Left ventricle myocardium superior (tissue), 1 donor: Measurements from ENCODE around the gene CROCC. TPM values are rescaled to one million over a fixed set of nuclear protein-coding genes. Genes with fewer than 3 reads are reported as not detected.

Source experiments
- ATAC-seq: fragments of 200-7000 bp; cut with Tn5 transposase; one replicate; pipeline ENCODE4 v1.9.1; 2020; ENCODE audit warnings: mild to moderate bottlenecking, moderate library complexity
- DNase-seq: peaks from one replicate; pipeline ENCODE4 v3.0.0-alpha.2; 2020
- intact Hi-C: fragments of 100-400 bp; cut with micrococcal nuclease; formaldehyde crosslinking; loops from one replicate; pipeline ENCODE4 v1.11.0; 2022
- total RNA-seq: library from RNA; stranded (reverse); fragmentation: NEBNext Ultra II Directional; extraction: Animal tissue kit (Norgen Biotek cat#: 25700); gene quantifications from one replicate; pipeline ENCODE4 v1.2.1, GENCODE V29; 2021
- donor health status: DM: no; HTN: yes; CAD: no; lungs with severe emphysema.

Gene CROCC
- total RNA-seq, 1 donor from 2014 or later, result 7.9 TPM

DNA sequence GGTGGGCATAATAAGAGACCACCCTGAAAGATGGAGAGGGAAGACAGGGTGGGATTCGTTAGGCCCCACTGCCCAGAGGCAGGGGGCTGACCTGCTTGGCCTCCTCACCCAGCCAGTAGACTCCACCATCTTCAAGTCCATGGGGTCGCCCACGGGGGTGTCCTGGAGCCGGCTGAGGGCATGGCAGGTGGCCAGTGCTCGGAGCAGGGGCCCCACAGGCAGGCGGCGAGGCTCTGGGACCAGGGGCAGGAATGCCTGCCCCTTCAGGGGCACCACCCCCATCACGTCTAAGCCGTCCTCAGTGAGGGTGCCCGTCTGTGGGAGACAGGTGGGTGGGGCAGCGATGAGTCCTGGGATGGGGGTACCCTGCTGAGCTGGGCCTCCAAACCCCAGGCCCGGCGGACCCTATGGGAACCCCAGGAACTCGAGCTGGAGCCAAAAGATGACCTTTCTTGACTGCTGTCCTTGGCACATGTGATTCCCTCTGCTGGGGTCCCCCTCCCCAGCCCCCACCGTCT, 71.8 kb downstream of the CROCC start:
- DNase-seq (no peak), ATAC-seq (no peak)
- intact Hi-C loops, result no loop called here

DNA sequence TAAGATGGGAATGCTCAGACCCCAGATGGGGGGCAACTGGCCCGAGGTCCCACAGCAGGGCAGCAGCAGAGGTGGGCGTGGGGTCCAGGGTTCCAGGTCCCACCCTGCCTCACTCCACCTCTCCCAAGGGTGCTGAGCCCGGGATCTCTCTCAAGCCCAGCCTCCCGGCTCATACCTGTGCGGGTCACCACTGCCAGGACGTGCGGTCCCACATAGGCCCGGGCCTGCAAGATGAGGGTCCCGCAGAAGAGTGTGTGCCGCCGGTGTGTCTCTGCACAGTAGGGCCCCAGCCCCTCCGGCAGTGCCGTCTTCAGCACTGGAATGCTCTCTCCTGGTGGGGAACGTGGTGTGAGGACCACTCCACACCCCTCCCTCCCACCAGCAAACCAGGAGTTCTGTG, 75.1 kb downstream of the CROCC start:
- intact Hi-C loops, result no loop called here
- ATAC-seq, result no peak
- DNase-seq, result no peak

DNA sequence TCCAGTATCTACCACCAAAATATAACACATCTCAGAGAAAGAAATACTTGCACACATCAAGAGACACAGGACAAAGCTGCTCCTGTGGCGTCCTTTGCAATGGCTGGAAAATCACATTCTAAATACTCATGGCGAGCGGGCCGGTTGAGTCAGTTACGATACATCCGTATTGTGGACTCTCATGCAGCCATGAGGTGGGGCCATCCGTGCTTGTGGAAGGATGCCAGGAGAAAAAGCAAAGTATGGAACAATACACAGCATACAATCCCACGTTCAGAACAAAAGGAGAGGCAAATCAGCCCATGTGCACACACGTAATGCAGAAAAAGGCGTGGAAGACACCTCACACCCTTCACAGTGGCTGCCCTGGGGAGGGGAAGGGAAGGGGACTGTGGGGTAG, 76.9 kb downstream of the CROCC start:
- intact Hi-C loops, result no loop called here
- DNase-seq (no peak), ATAC-seq (no peak)

DNA sequence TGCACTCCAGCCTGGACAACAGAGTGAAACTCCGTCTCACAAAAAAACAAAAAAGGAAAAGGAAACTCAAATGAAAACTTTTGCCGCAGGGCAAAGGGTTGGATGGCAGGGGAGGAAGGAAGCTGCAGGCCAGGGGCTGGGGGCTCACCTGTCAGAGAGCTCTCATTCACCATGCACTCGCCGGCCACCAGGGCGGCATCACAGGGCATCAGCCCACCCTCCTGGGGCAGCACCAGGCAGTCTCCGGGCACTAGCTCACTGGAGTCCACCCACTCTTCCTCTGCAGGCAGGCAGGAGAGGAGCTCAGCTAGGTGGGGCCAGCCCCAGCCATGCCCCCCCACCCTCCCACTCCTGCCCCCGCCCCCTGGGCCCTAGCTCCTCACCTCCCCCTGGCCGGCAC, 78.1 kb downstream of the CROCC start:
- ATAC-seq (no peak), DNase-seq (no peak)
- intact Hi-C loops, result no loop called here

DNA sequence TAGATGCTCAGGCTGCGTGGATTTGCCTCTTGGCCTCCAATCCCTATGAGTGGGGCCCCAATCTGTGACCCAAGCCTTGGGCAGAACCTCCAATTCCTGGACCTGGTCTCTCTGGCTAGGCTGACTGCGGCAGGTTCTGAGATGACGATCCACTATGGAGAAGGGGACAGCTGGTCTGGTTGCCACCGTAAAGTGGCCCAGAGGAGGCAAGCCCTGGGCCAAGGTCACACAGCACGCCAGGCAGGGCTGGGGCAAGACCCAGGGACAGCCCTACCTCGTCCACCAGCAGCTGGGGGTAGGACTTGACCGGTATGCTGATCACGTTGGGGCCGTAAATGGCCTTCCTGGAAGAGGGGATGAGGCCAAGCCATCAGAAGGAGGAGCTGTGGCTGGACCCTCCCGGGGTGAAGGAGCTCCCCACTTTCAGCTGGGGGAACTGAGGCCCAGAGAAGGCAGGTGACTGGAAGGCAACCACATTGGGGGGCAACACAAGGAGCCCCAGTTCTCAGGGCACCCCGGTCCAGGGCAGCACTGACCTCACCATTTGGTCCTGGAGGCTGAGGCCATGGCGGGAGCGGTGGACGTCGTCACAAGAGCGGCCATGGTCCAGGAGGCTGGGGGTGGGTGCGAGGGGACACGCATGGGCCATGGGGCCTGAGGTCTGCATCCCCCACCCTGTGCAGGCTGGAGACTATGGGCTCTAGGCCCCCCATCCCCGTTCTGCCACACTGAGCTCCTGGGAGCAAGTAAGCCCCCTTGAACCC, 80.2 kb downstream of the CROCC start:
- intact Hi-C loops, result no loop called here
- no peak for DNase-seq
- no peak for ATAC-seq

DNA sequence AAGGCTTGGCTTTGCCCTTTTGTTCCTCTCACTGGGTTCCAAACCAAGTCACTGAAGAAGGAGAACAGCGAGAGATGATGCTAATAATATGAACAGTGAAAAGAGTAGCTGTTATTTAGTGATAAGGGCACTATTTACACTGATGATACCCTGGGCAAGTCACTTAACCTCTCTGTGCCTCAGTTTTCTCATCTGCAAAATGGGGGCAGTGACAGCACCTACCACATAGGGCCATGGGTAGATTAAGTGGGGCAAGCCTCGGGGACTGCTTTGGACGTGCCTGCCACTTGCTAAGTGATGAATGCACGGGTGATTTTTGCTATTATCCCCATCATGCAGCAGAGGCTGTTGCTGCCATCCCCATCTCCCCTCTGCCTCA, 80.8 kb downstream of the CROCC start:
- DNase-seq (no peak), ATAC-seq (no peak)
- intact Hi-C loops, result no loop called here

DNA sequence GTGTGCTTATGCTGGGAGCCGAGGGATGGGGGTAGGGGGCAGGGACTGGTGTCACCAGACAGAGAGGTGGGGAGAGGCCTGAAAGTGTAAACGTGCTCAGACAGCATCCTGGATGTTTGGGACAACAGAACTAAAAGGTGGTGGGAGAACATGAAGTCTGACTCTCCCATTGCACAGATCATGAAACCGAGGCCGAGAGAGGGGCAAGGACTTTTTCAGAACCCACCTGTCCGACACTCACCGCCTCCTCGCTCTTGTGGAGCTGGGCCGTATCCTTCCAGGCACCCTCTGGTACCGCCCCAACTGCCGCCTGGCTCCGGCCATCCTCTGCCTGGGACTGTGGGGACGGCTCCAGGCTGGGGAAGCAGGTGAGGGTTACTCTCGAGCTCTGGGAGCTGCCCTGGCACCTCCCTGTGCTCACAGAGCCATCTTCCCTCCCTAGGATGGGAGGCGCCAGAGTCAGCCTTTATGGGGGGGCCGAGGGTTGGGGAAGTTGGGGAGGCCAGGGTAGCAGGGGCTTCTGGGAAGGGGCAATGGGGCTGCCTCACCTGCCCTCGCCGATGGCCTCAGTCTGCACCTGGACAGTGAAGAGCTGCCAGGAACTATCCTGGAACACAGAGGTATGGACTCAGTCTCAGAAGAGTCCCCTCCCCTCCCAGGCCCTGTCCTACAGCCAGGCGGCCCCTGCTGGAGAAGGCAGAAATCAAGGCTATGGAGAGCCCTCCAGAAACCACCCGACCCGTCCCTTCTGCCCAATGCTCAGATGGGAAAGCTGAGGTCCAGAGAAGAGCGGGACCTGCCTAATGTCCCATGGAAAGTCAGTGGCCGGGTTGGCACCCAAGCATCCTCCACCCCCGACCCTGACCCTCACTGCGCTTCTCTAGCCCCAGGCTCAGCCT, 83.0 kb downstream of the CROCC start:
- DNase-seq (no peak), ATAC-seq (no peak)
- intact Hi-C loops, result no loop called here

DNA sequence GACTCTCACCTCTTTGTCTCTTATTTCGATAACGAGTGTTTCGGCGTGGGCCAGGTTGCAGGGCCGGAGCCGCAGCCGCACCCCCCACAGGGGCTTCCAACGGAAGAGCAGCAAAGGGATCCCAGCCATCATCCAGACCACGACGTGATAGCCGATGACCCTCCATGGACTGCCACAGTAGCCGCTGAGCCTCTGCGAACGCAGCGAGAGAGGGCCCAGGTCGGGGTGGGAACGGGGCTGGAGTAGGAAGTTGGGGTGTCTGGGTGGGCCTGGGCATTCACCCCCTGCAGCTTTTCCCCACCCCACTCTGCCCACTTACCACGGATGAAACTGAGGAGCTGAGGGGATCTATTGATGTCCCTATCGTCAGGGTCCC, 83.6 kb downstream of the CROCC start:
- ATAC-seq (no peak), DNase-seq (no peak)
- intact Hi-C loops, result no loop called here

DNA sequence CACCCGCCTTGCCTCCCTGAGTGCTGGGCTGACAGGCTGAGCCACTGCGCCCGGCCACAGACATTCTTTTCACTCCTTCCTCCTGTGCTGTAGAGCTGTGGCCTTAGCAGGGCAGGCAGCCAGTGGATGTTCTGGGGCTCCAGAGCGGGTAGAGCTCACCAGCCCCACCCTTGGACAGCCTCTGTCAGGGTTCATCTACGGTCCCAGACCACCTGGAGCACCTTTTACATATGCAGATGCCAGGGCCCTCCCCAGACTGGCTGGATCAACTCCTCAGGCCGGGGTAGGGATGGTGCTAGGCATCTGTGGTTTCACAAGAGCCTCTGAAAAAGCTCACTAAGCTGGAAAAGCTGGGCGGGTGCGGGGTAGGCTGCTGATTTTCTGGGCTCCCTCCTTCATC, 85.4 kb downstream of the CROCC start:
- ATAC-seq (no peak), DNase-seq (no peak)
- intact Hi-C loops, result no loop called here

DNA sequence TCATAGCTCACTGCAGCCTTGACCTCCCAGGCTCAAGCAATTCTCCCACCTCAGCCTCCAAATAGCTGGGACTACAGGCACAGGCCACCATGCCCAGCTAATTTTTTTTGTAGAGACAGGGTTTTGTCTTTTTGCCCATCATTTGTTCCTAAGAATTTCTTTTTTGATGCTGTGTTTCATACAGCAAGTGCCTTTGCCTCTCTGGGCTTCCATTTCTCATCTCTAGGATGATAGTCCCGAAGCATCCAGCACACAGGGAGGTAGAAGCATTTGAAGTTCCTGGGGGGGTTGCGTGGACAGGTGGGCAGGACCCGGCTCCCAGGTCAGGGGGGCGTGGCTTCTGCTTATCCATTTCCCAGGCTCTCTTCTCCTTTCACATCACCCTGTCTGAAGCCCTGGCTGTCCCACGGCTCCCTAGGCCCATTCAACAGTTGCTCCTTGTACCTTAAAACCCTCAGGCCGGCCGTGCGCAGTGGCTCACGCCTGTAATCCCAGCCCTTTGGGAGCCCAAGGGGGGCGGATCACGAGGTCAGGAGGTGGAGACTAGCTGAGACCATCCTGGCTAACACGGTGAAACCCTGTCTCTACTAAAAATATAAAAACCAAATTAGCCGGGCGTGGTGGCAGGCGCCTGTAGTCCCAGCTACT, 86.6 kb downstream of the CROCC start:
- DNase-seq, result no peak
- ATAC-seq, result no peak
- intact Hi-C loops, result no loop called here

DNA sequence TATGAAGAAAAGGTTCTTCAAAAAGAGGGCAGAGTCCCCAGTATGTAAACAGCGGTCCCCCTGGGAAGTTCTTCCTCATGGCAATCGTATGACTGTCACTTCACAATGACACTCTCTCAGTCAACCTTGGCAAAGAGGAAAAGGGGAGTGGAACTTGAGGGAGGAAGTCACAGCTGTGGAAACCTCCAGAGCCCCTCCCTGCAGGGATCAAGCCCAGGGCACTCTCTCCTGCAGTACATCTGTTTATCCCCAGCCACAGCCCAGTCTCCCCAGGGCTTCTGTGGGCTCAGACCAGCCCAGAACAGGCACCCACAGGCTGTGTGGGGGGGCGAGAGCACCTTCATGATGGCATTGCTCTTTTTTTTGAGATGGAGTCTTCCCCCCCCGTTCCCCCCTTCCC, 88.0 kb downstream of the CROCC start:
- ATAC-seq (peak; percentile 16), DNase-seq (no peak)
- intact Hi-C loops, result no loop called here

DNA sequence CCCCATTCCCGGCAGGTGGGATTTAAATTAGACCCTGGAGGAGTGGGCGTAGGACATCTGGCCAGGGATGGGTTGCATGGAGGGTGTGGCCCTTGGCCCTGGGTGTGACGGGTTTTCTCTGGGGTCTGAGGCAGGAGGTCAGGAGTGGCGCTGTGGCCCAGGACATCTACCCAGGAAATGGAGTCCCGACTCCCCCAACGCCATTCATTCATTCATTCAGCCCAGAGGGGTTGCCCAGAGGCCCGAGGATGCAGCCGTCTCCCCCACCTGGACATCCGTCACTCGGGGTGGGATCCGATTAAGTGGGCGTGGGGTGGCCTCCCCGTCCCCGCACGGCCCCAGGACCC, 89.3 kb downstream of the CROCC start:
- ATAC-seq (peak; percentile 2), DNase-seq (no peak)
- intact Hi-C loops, result no loop called here

DNA sequence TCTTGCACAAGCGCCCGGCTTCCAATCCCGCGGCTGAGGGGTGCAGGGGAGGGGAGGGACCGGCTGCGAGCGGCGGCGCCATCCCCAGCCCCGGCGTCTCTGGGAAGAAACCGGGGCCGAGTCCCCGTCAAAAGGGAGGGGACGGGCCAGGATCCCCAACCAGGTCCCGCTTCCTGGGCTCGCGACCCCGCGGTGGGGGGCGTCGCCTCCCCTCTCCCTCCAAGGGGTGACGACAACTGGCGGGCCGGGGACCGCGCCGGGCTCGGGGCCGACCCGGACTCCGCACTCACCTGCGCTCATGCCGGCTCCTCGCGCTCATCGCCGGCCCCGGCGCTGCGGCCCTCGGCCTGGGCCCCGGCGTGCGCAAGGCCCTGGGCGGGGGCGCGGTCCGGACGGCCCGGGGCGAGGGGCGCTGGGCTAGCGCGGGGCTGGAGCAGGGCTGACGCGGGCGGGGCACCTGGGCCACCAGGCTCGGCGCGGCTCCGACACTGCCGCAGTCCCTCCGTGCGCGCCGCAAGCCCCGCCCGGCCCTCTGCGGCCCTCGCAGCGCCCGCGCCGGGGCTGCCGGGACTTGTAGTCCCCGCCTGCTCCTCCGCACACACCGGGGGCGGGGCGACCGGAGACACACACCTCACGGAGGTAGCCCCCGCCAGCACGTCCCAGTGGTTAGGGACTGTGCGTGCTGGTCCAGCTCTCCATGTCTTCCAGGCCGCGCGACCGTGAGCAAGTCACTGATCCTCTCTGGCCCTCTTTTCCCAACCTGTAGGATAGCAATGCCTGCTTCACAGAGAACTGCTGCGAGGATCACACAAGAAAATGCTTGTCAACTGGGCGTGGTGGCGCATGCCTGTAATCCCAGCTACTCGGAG, 89.9 kb downstream of the CROCC start, which contains the start of gene ATP13A2:
ATP13A2 (minus strand) TSS at position 490 of the 869 bp plus-strand sequence; CDS start at position 300, 190 bp downstream.
- intact Hi-C loops, result no loop called here

DNA sequence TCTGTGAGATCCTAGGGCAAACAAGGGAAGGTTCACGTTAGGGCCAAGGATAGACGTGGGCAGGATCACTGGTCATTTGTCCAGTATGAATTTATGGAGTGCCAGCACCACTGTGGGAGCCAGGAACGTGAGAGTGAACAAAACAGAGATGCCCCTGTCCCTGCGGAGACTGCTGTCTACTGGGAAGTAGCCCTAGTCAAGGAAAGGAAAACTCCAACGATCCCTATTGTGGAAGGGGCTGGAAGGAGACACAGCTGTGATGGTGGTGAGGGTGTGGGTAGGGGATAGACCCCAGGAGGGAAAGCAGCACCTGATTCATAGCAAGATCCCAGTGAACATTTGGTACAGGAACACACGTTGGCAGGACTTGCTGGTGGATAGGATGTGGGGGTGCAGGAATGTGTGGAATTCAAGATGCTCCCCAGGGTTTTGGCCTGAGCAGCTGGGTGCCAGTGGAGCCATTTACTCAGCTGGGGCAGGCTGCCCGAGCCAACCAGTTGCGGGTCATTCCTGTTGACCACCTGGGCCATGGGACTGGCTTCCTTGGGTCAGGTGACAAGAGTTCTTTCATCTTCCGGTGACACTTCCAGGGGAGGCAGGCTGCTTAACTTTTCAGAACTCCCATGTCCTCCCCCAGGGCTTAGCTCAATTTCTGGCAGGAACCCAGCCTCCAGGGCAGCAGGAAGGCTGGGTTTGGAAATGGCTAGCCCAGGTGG, 91.2 kb downstream of the CROCC start:
- intact Hi-C loops, result no loop called here
- no peak for ATAC-seq
- DNase-seq, result no peak

More for the DNA sequence above, 89.9 kb downstream of the CROCC start, which contains the start of gene ATP13A2:
- DNase-seq, result peak; percentile 91
- peak; percentile 97 for ATAC-seq

DNA sequence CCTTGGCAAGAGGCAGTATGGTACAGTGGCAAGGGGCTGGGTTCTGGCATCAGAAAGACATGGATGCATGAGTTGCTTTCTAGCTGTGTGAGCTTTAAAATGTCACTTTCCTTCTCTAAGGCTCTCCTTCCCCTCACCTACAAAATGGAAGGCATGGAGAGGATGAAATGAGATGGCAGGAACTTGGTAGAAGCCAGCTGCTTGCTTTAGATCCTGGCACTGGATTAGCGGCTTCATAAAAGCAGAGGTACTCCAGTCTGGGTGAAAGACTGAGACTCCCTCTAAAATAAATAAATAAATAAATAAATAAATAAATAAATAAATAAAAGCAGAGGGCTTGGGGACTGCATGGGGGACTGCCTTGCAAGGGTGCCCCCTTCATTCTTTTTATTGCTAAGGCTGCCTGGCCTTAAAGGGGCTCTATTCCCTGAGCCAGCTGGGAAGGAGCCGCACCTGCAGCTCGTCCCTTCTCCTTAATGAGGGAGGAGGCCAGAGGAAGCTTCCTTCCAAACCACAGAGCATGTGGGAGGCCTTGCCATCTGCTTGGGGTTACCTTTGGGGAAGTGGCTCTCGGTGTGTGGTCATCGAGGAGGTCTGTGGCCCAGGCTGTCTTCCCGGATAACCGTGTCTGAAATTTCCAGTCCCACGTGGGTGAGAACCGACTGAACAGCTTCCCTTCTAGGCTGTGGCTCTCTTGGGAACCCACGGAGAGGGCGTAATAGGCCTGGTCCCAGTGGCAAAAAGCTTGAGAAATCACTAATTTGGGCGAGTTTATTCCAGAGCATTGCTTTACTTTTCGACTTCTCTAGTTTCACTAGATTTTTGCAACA, 92.0 kb downstream of the CROCC start:
- ATAC-seq (no peak), DNase-seq (no peak)
- intact Hi-C loops, result no loop called here

DNA sequence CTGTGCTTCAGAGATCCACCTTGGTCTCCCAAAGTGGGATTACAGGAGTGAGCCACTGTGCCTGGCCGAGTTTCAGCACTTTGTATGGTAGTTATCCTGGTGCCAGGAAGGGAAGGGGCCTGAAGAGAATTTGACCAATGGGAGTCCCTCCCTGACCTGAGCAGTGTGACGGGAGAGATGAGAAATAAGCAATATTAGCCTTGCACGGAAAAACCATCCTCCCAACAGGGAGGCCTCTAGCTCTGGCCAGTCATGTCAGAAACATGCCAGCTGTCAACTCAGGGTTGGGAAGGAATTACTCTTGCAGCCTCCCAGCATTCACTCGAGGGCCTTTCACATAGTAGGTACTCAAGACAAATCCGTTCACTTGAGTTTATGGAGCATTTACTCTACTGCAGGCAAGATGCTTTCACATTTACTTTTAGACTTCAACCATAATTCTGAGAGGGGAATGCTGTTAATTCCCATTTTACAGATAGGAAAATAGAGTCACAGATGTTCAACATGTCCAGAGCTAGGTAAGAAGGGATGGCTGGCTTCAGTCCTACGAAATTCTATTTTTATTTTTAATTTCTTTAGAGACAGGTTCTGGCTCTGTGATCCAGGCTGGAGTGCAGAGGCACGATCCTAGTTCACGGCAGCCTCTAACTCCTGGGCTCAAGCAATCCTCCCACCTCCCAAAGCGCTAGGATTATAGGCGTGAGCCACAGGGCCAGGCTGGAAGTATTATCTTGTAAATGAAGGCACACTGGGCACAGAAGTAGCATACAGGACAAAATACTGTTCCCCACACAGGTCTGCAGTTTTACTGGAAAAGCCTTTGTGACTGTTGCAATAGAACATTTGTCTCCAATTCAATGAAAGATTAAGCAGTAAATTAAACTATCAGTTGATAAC, 93.2 kb downstream of the CROCC start:
- intact Hi-C loops, result no loop called here
- DNase-seq (no peak), ATAC-seq (no peak)

DNA sequence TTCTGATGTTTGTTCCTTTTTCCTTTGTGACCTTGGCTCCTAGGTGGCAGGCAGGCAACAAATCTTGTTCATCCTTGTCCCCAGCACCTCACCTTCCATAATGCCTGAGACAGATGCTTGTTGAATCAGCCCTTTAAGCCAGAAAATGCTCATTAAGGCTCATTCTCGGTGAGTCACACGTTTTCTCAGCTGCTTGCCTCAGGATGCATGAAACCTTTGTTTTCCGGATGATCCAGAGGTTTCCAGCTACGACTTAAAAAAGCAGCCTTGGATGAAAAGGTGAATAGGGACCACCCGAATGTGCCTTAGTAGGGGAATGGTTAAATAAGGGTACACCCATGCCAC, 94.6 kb downstream of the CROCC start:
- intact Hi-C loops, result no loop called here
- ATAC-seq, result no peak
- DNase-seq, result no peak
